Activated CD4-positive, alpha-beta T cell treated with anti-CD3 and anti-CD28 coated beads, Interleukin-2, amount 10 ng/mL, durations not matched to agents 24 days and 14 days (primary cell): ENCODE measurements around the gene TAGLN2. TPM values are rescaled to one million over a fixed set of nuclear protein-coding genes. Genes with fewer than 3 reads are reported as not detected.
"Not testable (repeated sequence)": the region's sequence is repeated elsewhere in the genome, so short reads cannot be mapped to it uniquely, and the experiment has no call there.

Source experiments
- DNase-seq: peaks from one replicate; pipeline ENCODE4 v3.0.0; 2022
- H3K27ac Mint-ChIP-seq: one replicate; pipeline ENCODE4 v1.8.0; 2022; ENCODE audit warnings: mild to moderate bottlenecking, mixed read lengths
- H3K27me3 Mint-ChIP-seq: one replicate; pipeline ENCODE4 v1.8.0; 2022; ENCODE audit warnings: mixed read lengths
- H3K36me3 Mint-ChIP-seq: one replicate; pipeline ENCODE4 v1.8.0; 2022; ENCODE audit warnings: low read depth, mild to moderate bottlenecking, mixed read lengths
- H3K4me1 Mint-ChIP-seq: one replicate; pipeline ENCODE4 v1.8.0; 2021; ENCODE audit warnings: mixed read lengths
- H3K4me3 Mint-ChIP-seq: one replicate; pipeline ENCODE4 v1.8.0; 2022; ENCODE audit warnings: mild to moderate bottlenecking, moderate library complexity, mixed read lengths
- H3K9me3 Mint-ChIP-seq: one replicate; pipeline ENCODE4 v1.8.0; 2021; ENCODE audit warnings: mixed read lengths
- intact Hi-C: fragments of 100-400 bp; cut with micrococcal nuclease; formaldehyde crosslinking; loops from one replicate; pipeline ENCODE4 v1.15.1; 2023
- total RNA-seq: library from RNA; stranded (reverse); gene quantifications from 2 replicates; pipeline ENCODE4 v1.2.3, GENCODE V29; 2022

TAGLN2 gene
- total RNA-seq, 1 donor from 2014 or later, result 488 TPM

DNA sequence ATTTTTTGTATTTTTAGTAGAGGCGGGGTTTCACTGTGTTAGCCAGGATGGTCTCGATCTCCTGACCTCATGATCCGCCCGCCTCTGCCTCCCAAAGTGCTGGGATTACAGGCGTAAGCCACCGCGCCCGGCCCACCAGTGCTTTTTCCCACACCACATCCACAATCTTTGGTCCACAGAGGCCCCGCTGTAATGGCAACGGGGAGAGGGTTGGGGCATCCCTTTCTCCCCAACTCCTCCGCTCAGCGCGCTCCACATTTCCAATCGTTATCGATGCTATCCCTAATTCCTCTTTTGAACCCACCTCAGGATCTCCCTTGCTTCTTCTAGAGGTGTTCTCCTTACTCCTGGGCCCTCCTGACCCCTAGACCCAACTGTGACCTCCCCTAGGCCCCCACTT lies 25.7 kb downstream of the TAGLN2 start:
- peak overlapping the region; percentile 38 for H3K27ac Mint-ChIP-seq
- DNase-seq, H3K36me3 Mint-ChIP-seq, H3K4me3 Mint-ChIP-seq, H3K9me3 Mint-ChIP-seq, intact Hi-C loops, H3K4me1 Mint-ChIP-seq: not testable (repeated sequence)
- H3K27me3 Mint-ChIP-seq, result peaks cover 23% of the 10 kb centered on the region

DNA sequence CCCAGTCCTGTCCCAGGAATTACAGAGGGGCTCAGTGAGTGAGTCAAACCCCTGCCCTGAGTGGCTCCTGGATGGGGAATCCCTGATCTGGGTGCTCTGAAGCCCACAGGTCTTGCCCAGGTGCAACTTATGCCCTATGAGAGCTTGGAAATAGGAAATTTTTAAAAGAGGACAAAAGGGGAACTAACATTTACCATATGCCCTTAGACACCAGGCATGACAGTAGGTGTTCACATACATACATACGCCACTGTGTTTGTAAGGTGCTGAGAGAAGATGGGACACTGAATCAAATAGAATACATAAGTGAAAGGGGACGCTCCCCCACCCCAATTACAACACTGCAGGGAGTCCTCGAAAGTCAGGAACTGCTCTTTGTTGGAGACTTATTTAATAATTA lies 26.8 kb downstream of the TAGLN2 start:
- no peak for DNase-seq
- Mint-ChIP-seq H3K27ac (no peak overlapping the region), H3K4me1 (peaks cover 4% of the 10 kb centered on the region), H3K4me3 (no peak overlapping the region), H3K36me3 (no peaks in the 10 kb centered on the region), H3K9me3 (no peaks in the 10 kb centered on the region), H3K27me3 (peaks cover 27% of the 10 kb centered on the region)
- intact Hi-C loops, result no loop called here

GRCh38 chr1:159897962-159898361 lies 27.3 kb downstream of the TAGLN2 start:
- no peak for DNase-seq
- no peaks in the 10 kb centered on the region for H3K36me3 Mint-ChIP-seq
- intact Hi-C loops, result no loop called here
- H3K4me3 Mint-ChIP-seq, result no peak overlapping the region
- H3K4me1 Mint-ChIP-seq, result peaks cover 4% of the 10 kb centered on the region
- peaks cover 30% of the 10 kb centered on the region for H3K27me3 Mint-ChIP-seq
- H3K9me3 Mint-ChIP-seq, result no peaks in the 10 kb centered on the region
- no peak overlapping the region for H3K27ac Mint-ChIP-seq

GRCh38 chr1:159896546-159896930 lies 28.8 kb downstream of the TAGLN2 start:
- no peak for DNase-seq
- intact Hi-C loops, result no loop called here
- Mint-ChIP-seq H3K27me3 (peaks cover 32% of the 10 kb centered on the region), H3K9me3 (no peaks in the 10 kb centered on the region), H3K4me1 (peaks cover 6% of the 10 kb centered on the region), H3K36me3 (no peaks in the 10 kb centered on the region), H3K4me3 (no peak overlapping the region), H3K27ac (no peak overlapping the region)

DNA sequence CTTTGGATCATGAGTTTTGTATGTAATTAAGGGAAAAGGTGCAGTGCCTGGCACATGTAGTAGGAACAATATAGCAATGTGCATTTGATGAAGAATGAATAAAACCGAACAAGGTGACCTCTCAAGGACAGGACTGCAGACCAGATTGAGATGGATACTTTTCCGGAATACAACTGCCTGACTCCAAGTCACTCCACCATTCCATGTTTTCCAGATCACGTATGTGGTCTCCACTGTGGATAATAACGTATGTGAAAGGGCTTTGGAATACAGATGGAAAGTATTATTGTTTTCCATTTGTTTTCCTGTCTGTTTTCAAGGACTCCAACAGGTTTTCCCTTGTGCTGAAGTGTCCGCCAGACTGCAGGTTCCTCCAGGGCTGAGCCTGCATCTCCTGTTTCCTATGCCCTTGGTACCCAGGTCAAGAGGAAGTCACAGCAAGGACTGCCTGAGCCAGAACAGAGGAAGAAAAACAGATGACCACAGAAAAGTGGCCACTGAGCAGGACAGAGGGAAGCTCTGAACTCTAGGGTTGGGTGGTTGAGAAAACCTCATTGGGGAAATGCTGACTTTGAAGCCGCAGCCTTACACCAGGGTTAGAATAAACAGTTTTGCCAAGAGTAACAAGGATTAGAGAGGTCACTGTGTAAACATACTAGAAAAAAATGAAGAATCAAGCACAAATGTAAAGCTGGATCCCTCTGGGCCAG lies 29.3 kb downstream of the TAGLN2 start:
- intact Hi-C loops, result no loop called here
- H3K36me3 Mint-ChIP-seq, result no peaks in the 10 kb centered on the region
- H3K9me3 Mint-ChIP-seq, result no peaks in the 10 kb centered on the region
- H3K27ac Mint-ChIP-seq, result no peak overlapping the region
- peaks cover 34% of the 10 kb centered on the region for H3K27me3 Mint-ChIP-seq
- H3K4me3 Mint-ChIP-seq, result no peak overlapping the region
- DNase-seq, result no peak
- H3K4me1 Mint-ChIP-seq, result peaks cover 8% of the 10 kb centered on the region

DNA sequence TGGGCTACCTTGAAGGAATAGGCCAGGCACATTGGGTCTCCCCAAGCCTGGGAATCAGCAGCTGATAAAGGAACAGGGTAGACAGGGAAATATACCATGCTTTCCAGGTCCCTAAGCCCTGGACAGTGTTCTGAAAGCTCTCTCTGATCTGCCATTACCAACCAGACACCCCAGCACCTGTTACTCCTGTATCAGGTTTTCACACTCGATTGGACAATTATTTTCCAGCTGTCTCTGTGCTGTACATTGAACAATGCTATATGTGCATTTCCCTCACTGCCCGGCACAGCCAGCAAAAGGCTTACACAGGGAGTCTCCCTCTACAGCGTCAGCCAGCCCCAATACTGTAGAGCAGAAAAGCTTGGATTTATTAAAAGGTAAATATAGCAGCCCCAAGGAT lies 30.0 kb downstream of the TAGLN2 start:
- H3K27me3 Mint-ChIP-seq, result peaks cover 34% of the 10 kb centered on the region
- H3K27ac Mint-ChIP-seq, result no peak overlapping the region
- no peaks in the 10 kb centered on the region for H3K9me3 Mint-ChIP-seq
- H3K4me1 Mint-ChIP-seq, result peaks cover 9% of the 10 kb centered on the region
- DNase-seq, result no peak
- intact Hi-C loops, result no loop called here
- no peak overlapping the region for H3K4me3 Mint-ChIP-seq
- H3K36me3 Mint-ChIP-seq, result no peaks in the 10 kb centered on the region

DNA sequence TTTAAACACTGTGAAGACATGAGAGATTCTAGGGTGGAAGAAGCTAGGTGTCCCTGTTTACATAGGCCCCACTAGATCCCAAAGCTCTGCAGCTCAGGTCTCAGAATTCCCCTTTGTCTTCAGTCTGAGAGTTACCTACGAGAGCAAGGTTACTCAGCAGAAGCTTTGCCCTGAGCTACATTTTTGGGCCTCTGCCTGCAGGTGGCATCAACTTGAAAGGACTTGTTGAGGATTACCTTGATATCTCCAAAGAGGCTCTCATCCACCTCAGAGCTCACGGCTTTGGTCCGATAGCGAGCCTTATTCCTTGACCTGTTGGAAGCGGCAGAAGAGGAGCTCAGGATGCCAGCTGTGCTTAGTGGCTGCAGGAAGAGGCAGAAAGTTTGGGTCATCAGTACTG lies 32.4 kb downstream of the TAGLN2 start:
- intact Hi-C loops, result loop anchor here (5.0 kb wide), 1 partner anchor 41 kb away; no protein-coding TSS in a partner anchor
- no peaks in the 10 kb centered on the region for H3K36me3 Mint-ChIP-seq
- H3K9me3 Mint-ChIP-seq, result no peaks in the 10 kb centered on the region
- H3K4me1 Mint-ChIP-seq, result peaks cover 13% of the 10 kb centered on the region
- no peak overlapping the region for H3K4me3 Mint-ChIP-seq
- peak; percentile 70 for DNase-seq
- H3K27ac Mint-ChIP-seq, result no peak overlapping the region
- peaks cover 31% of the 10 kb centered on the region for H3K27me3 Mint-ChIP-seq

- Mint-ChIP-seq H3K27ac (no peak overlapping the region), H3K36me3 (no peaks in the 10 kb centered on the region), H3K9me3 (no peaks in the 10 kb centered on the region), H3K4me1 (peaks cover 13% of the 10 kb centered on the region), H3K4me3 (no peak overlapping the region), H3K27me3 (peaks cover 27% of the 10 kb centered on the region)
- intact Hi-C loops, result loop anchor here (1.0 to 5.0 kb wide), 5 partner anchors 39 to 115 kb away; partner anchors contain the start of gene DUSP23
- DNase-seq, result peak; percentile 92
These were observed 33.8 kb downstream of the TAGLN2 start for GRCh38 chr1:159891275-159892157.

DNA sequence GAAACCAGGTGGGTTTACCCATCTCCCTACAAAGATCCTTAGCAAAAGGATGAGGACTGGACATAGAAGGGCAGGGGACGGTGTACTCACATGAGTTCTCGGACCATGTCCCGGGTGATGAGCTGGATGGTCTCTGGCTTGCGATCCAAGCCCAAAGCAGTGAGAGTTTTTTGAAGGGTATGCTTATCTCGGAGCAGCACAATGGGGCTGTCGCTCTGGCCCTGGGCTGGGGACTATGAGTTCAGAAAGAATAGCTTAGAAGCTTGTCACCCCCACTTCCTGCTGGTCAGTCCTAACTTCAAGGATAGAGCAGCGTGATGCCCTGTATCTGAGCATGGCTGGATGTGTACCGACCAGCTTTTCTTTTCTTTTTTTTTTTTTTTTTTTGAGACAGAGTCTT lies 34.9 kb downstream of the TAGLN2 start:
- Mint-ChIP-seq H3K27me3 (peaks cover 17% of the 10 kb centered on the region), H3K9me3 (no peaks in the 10 kb centered on the region), H3K27ac (no peak overlapping the region), H3K4me3 (no peak overlapping the region), H3K4me1 (peaks cover 12% of the 10 kb centered on the region), H3K36me3 (no peaks in the 10 kb centered on the region)
- intact Hi-C loops, result loop anchor here (2.0 to 5.0 kb wide), 2 partner anchors 38 to 116 kb away; no protein-coding TSS in a partner anchor
- no peak for DNase-seq

DNA sequence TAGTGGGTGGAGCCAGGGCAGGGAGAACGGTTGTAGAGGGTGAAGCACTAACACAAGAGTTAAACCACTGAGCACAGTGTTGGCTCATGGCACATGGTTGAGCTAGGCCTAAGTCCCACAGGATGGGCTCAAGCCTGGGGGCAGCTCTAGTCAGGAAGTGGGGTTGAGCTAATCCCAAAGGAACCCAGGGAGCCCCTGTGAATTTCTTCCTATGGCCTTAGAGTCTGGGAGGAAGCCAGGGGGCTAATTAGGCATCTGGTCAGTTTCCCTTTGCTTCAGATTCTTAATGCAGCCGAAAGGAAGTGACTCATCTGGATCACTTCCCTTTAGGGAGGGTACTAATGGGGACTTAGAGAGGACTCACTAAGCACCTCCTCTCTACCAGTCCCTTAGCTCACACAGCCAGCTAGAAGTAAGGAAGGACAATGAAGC lies 35.5 kb downstream of the TAGLN2 start:
- H3K4me1 Mint-ChIP-seq, result peaks cover 12% of the 10 kb centered on the region
- no peak overlapping the region for H3K27ac Mint-ChIP-seq
- peaks cover 11% of the 10 kb centered on the region for H3K27me3 Mint-ChIP-seq
- intact Hi-C loops, result loop anchor here (2.0 to 5.0 kb wide), 2 partner anchors 38 to 117 kb away; no protein-coding TSS in a partner anchor
- DNase-seq, result no peak
- H3K4me3 Mint-ChIP-seq, result no peak overlapping the region
- H3K36me3 Mint-ChIP-seq, result no peaks in the 10 kb centered on the region
- no peaks in the 10 kb centered on the region for H3K9me3 Mint-ChIP-seq

- H3K4me3 Mint-ChIP-seq, result no peak overlapping the region
- H3K9me3 Mint-ChIP-seq, result no peaks in the 10 kb centered on the region
- no peak for DNase-seq
- no peak overlapping the region for H3K27ac Mint-ChIP-seq
- no peaks in the 10 kb centered on the region for H3K36me3 Mint-ChIP-seq
- H3K4me1 Mint-ChIP-seq, result peaks cover 12% of the 10 kb centered on the region
- intact Hi-C loops, result no loop called here
- H3K27me3 Mint-ChIP-seq, result peaks cover 7% of the 10 kb centered on the region
These were observed 36.1 kb downstream of the TAGLN2 start for GRCh38 chr1:159889202-159889601.

DNA sequence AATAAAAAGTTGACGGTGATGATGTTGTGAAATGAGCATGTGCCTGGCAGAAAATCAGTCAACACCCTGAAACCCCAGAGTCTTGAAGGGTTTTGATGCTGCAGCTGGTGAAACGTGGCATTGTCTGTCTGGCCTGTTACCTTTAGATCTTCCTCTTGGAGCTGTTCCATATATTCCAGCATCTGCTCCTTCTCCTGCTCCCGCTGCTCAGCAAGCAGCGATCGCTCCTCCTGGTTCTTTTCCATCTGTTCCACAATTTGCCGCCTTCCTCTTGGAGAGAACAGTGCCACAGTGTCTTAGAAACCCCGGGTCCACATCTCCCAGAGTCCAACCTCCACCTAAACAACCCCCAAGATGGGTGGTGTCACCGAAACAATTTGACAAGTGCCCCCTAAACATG lies 41.0 kb downstream of the TAGLN2 start:
- no peaks in the 10 kb centered on the region for H3K9me3 Mint-ChIP-seq
- no peaks in the 10 kb centered on the region for H3K36me3 Mint-ChIP-seq
- intact Hi-C loops, result no loop called here

DNA sequence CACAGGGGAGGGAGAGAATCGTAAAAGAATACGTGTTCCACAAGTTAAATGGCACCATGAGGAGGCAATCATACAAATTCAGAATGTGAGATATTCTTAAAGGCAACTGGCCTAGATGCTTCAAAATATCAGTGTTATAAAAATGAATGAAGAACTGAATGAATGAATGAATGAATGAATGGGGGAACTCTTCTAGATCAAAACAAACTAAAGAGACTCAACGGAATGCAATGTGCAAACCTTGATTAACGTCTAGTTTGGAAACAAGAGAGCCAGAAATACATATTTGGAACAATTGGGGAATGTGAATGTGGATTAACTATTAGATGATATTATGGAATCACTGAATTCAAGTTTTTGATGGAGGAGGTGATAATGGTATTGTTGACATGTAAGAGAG lies 42.2 kb downstream of the TAGLN2 start:
- Mint-ChIP-seq H3K27me3 (no peaks in the 10 kb centered on the region), H3K36me3 (no peaks in the 10 kb centered on the region), H3K4me3 (no peak overlapping the region), H3K27ac (no peak overlapping the region), H3K9me3 (no peaks in the 10 kb centered on the region), H3K4me1 (no peaks in the 10 kb centered on the region)
- intact Hi-C loops, result no loop called here
- DNase-seq, result no peak

More for the DNA sequence above, 41.0 kb downstream of the TAGLN2 start:
- Mint-ChIP-seq H3K4me1 (no peaks in the 10 kb centered on the region), H3K27me3 (no peaks in the 10 kb centered on the region), H3K4me3 (no peak overlapping the region), H3K27ac (no peak overlapping the region)
- DNase-seq, result no peak

DNA sequence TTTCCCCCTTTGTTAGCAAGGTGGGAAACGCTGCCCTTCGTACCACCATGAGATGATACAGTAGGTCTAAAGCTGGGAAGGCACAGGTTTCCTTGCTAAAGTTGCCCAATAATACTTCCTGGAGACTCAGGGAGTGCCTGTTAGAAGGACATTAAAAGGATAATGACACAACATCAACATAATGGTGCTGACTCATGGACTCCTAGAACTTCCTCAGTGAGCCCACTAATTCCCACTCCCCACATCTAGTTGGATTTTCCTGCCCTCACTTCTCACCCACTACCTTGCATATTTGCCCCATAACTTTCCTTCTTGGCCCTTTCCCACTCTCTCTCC lies 42.8 kb downstream of the TAGLN2 start:
- Mint-ChIP-seq H3K27ac (no peak overlapping the region), H3K4me3 (no peak overlapping the region)

More for the DNA sequence above, 42.8 kb downstream of the TAGLN2 start:
- H3K9me3 Mint-ChIP-seq, result no peaks in the 10 kb centered on the region
- H3K4me1 Mint-ChIP-seq, result no peaks in the 10 kb centered on the region
- no peak for DNase-seq
- H3K27me3 Mint-ChIP-seq, result no peaks in the 10 kb centered on the region
- intact Hi-C loops, result no loop called here
- no peaks in the 10 kb centered on the region for H3K36me3 Mint-ChIP-seq
